B cell (primary cell): ENCODE results near the gene PLA2G4E.

Experiments used
- CTCF ChIP-seq: fragments of 200-600 bp; IDR thresholded peaks from one replicate; pipeline ENCODE4 v1.8.0; 2022; ENCODE audit warnings: antibody characterized with exemption, mild to moderate bottlenecking
- EZH2 ChIP-seq: IDR thresholded peaks from 2 replicates; pipeline ENCODE4 v1.6.1; 2012; ENCODE audit warnings: borderline replicate concordance, low read depth, mild to moderate bottlenecking, moderate library complexity, low read length; ENCODE audit not compliant: insufficient read depth, poor library complexity, severe bottlenecking

GRCh38 chr15:42069025-42069424 is 48.2 kb upstream of the PLA2G4E start:
- TF ChIP-seq CTCF: no peak
- no peak for TF ChIP-seq EZH2
